HG03378 (cell line): Measurements from ENCODE around the gene RAD18.

Source experiments
- ATAC-seq: cut with Tn5 transposase; IDR thresholded peaks from one replicate; pipeline ENCODE4 v1.9.1; 2021; ENCODE audit warnings: mild to moderate bottlenecking, moderate library complexity; ENCODE audit not compliant: unreplicated experiment

RAD18 gene

DNA sequence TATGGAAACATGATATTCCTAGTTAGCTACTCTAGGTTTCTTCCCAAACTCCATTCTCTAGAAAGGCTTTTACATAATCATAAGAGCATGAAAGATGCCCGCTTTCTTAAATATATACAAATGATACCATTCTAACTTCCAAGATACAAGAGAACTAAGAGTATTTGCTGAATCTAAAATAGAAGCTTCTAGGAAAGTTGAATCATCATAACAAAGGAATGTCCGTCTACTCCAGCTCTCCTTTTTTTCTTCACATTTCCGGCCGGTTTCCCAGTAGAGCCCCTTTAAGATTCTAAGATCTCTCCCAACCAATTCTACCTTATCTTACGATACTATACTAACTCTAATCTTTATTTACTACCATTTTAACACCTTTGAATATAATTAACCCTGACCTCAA lies 60.1 kb downstream of the RAD18 start:
- no peak for ATAC-seq

DNA sequence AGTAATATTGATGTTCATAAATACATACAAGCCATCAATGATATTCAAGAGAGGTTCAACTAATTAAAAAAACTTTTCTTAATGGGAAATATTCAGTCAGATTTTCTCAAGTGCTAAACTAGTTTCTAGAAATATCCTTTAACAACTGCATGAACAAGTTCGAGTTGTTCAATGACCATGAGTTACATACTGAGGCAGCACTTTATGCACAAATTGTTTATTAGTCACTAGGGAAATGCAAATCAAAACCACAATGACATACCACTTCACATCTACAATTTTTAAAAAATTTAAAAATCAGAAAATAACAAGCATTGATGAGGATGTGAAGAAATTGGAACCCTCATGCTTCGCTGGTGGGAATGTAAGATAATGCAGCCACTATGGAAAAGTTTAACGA lies 62.4 kb downstream of the RAD18 start:
- no peak for ATAC-seq

DNA sequence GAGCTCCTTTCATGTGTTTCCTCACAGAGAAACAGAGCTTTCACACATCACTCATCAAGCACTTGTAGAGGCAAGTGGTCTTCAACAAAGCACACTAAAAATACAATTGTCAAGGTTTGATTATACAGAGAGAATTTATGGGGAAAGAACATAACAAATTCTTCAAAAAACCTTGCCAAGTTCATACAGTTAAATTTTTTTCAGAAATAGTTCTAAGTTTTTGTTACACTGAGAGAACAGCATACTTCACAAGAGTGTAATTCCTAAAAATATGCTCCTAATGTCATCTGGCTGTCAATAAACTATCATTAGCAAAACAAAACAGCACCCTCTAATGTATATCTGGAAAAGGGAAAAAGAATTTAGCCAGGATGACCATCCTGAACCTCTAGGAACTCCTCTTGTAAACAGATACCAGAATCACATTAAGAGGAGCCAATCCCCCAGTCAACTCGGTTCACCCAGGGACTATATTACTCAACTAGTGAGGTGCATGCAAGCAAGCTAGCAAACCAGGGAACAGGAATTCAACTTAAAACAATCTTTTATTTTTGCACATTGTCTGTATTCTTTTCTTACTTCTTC lies 63.3 kb downstream of the RAD18 start:
- no peak for ATAC-seq

DNA sequence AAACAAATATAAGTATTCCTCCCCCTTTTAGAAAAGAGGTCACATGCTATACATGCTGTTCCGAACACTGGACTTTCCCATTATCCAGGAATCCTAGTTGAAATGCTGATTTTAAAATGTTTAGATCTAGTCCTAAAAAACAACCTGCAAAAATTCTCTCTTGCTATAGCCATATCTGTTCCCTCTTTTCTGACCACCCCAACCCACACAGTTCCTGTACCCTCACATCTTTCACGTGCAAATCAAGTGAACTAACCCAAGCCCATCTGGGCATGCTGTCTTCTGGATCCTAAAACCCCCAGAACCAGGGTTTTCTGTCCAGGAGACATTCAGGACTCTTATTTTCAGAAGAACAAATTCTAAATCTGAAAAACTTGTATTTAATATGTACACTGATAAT lies 67.4 kb downstream of the RAD18 start:
- ATAC-seq = no peak

DNA sequence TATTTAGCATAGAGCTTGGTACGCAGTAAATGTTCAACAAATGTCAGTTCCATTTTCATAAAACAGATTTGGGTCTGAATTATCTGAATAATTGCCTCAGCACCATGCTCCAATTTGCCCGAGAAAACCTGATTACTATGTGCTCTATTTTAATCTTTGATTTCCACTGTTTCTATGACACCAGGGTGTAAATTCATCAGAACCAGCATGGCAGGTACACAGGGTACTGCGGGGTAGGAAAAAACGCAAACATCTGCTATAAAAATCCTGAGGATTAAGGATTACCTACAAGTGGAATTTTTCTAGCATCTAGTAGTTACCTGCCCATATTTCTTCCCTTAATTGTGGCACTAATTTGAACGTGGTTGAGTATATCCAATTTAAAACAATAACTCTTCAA lies 70.3 kb downstream of the RAD18 start:
- ATAC-seq = no peak

DNA sequence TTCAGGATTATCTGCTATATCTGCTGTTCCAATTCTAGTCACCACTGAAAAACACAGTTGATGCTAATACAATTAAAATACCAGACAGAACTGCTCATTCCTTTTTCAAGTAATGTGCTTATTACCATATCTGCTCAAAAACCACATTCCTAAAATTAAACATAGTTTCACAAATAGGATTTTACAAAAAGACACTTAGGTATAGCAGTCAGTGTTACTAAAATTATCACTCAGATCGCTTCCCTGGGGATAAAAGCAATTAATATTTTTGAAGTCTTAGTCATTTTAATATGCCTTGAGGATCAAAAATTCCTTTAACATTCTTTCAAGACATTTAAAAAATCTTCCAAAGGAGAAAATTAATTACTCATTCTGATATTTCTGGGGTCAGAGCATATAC lies 71.5 kb downstream of the RAD18 start:
- ATAC-seq = no peak

DNA sequence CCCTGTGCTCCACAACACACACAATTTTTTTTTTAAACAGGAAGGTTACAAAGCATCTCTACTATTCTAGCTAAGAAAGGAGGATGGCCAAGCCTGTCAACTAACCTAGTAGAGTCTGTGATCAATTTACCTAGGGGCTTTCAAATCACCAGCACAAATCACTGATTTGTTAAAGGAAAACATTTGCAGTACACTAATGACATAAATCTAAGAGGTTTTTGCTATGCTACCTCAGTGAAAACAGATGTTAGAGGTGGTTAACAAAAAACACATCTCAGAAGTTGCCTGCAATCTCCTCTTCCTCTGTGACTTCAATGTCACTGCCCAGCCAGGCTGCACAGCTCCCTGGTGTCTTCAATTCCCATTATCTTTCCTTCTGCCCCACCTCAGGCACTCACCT lies 72.0 kb downstream of the RAD18 start:
- no peak for ATAC-seq

DNA sequence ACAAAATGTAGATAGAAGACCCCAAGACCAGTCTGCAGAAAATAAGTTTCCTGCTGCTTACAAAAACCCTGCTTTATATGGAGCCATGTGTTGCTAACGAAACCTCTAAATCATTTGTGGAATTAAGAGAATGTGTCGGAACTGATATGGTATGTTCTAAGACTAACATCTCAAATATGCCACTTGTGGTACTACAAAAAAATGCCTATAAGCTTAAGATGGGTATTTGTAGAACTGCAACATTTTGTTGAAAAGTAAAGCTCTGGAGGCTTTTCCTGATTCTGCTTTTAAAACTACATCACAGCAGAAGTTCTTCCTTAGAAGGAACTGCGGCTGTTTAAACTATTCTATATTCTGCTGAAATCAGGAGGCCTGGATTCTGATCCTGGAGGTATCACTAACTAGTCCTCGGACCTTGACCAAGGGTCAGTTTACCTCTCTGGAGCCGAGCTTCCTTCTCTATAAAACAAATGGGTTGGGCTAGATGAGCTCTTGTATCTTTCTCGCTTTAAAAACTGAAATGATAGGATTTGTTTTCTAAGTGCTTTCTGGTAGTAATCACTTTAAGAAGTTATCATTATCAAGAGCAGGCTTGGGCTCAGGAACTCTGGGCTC lies 74.9 kb downstream of the RAD18 start:
- no peak for ATAC-seq

DNA sequence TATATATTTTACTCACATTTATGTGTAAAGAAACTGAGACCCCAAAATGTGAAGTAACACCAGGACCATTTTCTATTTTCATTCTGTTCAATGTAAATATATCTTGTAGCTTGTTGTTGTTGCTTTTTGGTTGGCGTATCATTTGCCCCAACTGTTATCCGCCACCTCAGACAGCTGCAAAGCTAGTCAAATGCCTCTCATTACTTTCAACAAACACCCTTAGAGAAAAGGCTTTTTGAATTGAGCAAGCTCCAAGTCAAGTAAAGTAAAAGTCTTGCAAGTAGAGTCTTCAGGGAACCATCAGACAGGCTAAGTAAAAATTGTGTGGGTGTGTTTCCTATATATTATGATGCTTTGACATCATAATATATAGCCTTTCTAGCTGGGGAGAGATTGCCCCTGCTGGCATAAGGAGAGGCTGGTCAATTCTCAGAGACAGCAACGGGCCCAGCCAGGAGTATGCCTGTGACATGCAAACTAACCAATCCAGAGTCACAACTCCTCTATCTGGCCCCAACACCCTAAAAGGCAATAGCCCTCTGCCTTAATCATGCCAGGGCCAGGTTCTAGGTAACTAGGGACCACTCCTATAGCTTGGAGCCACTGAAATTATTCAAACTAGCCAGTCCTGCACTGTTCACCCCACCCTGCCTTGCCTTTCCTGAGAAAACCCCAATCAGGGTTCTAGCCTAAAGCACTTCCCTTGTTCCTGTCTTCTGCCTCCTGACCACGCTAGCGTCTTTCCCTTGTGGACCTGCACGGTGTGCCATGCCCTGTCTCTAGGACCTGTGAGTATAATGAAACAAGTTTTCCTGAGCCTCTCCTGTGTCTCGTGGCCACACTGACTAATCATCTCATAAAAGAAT lies 75.6 kb downstream of the RAD18 start:
- ATAC-seq = no peak

DNA sequence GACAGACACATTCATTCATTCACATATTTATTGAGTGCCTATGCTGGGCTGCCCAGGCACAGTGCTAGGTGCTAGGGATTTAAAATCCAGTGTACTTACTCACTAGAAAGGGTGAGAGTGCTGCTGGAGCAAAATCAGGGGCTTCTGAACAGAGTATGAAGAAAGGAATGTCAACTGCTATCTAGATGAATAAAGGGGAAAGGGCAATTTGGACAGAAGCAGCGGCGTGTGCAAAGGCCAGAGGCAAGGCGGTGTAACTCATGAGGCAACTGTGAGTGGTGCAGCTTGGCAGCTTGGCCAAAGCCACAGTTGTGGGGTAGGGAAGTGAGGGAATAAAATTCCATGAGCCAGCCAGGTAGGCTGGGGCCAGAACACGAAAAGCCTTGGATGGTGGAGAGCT lies 76.7 kb downstream of the RAD18 start:
- ATAC-seq = no peak

DNA sequence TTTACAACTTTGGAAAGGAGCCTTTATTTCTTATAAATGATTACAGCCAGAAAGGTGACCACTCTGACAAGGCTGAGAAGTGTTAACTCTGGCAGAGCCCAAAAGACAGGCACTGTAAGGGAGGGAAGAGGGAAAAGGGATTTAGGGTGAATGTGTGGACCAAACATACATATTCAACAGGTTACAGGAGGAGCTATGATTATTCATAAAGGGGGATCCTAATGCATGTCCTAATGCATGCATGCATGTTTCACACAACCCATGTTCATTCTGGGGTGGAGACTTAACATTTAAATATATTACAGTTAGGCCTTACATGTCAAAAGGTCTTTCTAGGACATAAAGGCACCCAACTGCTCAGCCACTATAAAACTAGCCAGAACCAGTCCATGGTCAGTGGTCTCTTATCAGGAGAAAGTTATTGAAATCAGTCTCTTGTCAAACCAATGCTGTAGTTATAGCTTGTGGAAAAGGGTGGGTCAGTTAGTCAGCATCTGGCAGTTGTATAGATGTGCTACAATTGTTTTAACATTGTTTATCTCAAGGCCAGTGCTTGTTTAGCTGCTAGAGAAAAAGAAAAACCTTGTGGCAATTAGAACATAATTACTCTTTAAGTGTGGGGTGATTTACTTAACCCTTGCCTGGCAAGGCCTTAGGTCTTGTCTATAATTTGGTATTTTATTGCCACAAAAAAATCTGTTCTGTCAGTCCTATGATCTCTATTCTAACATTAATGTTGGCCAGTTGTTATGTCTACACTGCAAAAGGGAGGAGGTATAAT lies 77.5 kb downstream of the RAD18 start:
- ATAC-seq = no peak

DNA sequence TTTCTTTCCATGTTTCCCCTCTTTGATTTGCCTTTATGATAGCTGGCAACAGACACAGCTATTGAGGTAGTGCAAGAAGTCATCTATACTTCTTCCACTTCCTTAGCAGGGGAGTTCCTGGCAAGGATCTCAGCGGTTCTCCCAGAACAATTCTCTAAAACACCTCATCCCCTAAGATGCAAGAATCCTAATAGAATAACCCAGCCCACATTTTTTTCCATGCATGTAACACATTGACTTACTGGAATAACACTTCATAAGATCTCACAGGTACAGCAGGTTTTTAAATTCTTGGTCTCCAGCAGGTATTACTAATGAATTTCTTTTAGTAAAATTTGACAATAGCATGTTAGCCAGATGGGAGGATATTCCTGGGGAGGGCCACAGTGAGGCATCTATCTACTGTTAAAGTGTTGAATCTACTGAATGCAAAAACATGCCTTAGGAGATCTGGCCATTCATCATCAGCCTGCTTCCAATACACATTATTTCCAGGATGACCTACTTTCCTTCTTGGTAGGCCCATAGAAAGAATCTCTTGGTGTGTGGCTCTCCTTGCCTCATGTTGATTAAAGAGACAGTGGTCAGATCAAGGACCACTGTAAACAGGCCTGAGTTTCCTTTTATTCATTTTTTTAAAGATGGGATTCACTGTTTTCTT lies 78.5 kb downstream of the RAD18 start:
- ATAC-seq = no peak

DNA sequence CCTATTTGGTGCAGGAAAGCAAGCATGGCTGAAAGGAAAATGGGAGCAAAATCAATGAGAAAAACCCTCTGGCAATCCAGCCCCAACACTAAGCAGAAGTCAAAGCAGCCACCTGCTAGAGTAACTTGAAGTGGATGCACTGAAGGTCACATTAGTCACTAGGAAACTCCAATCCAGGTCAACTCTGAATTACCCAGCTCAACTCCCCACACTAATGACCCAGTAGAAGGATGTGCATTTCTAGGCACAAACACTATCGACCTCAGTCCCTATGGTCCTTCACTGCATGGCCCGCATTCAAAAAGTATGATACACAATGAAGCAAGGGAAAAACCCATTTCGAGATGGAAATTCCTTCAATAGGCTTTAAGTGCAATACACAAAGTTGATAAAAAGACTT lies 80.6 kb downstream of the RAD18 start:
- peak; percentile 23 for ATAC-seq

DNA sequence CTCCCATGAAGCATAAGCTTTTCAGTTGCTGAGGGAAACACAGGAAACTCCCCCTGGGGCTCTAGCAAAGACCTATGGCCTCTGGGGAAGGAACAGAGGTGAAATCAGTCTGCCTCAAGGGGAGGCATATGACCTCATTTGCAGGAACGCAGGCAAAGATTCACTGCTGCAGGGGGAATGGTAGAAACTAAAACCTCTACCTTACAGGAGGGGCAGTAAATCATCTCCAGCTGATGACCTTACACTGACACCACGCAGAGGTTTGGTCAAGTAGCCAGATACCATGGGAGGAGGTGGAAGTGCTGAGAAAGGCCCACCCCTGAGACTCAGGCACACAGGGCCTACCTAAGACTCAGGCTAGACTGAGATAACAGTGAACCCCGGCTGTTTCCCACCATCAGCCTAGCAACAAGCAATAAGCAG lies 81.1 kb downstream of the RAD18 start:
- peak; percentile 85 for ATAC-seq

DNA sequence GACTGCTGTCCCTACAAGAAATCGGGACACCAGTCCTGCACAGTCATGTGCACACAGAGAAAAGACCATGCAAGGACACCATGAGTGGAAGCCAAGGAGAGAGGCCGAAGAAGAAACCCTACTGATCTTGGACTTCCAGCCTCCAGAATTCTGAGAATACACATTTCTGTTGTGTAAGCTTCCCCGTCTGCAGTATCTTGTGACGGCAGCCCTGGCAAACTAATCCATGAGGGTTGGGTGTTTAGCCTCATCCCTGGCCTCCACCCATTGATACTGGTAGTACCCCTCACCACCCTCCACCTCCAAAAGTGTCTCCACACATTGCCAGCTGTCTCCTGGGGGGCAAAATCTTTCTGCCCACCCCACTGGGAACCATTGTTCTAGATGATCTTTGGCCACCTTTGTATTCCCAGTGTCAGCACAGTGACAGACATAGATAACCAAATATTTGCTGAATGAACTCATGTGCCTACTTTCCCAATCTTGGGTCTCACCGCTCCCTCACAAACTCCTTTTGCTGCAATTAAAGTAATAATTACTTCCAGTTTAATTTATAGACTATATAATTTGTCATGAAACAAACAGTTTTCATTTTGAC lies 83.8 kb downstream of the RAD18 start:
- ATAC-seq = no peak

DNA sequence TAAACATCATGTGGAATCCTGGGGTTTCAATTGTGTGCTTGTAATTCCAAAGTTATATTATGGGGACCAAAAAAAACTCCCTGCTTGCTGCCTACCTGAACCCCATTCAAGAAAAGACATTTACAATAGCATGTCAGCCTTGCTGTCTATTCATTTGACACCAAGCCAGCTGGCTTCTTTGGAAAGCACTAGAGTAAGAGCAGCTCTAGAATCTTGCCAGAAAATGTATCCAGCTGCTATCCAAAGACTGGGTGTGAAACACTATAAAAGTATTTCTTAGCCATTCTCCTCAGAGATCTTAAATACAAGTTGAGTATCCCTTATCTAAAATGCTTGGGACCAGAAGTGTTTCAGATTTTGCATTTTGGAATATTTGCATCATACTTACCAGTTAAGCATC lies 87.4 kb downstream of the RAD18 start:
- no peak for ATAC-seq

DNA sequence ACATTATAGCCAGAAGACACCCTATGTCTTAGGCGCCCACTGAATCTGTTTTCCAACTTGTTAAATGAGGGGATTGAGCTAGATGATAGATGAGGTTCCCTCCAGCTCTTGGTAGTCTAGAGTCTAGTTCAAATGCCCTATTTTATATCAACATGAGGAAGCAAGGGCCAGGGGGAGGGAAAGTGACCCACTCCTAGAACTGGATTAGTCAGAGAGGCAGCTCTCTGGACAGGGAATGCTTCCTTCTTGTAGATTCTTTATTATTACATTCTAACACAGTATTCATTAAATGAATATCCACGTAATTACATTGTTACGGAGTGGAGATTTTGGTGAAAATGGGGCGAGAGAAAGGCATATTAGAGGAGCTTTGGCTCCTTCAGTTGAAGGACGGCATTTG lies 89.5 kb downstream of the RAD18 start:
- no peak for ATAC-seq

DNA sequence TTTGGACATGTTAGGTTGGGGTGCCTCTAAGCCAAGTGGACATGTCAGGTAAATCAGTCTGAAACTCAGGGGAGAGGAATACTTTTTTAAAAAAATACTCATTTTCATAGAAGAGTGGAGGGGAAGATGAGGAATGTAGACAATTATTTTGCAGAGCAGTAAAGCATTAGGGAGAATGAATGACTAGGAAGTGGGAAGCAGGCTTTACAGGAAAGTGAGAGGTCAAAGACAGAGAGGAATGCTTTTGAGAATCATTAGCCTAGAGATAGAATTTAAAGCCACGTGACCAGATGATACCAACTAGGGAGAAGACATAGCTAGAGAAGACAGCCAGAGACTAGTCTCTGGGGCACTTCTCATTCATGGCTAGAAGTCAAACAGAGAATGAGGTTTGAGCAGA lies 91.0 kb downstream of the RAD18 start:
- ATAC-seq = no peak

DNA sequence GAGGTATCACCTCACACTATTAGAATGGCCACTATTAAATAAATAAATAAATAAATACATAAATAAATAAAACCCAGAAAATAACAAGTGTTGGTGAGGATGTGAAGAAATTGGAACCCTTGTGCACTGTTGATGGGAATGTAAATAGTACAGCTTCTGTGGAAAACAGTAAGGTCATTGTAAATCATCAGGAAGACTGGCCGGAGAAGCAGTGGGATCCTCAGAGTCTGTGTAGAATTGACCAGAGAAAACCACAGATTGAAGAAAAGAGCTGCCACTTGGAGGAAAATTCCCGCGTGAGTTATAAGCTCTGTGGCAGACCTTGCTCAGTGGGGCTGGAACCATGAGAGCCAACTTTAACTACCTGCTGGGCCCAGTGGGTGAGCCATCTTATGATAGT lies 92.0 kb downstream of the RAD18 start:
- no peak for ATAC-seq

DNA sequence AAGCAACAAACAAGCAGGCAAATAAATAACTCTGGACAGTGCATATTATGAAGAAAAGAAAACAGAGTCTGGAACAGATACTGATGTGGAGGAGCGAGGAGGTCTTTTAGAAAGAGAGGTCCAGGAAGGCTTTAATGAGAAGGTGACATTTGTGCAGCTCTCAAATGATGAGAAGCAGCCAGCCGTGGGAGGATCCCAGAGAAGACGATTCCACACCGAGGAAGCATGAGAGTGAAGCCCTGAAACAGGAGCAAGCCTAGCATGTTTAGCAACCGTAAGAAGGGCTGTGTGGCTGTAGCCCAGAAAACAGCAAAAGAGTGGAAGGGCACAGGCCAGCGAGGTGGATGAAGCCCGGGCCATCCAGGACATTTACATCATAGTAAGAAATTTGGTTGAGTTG lies 93.1 kb downstream of the RAD18 start:
- no peak for ATAC-seq

DNA sequence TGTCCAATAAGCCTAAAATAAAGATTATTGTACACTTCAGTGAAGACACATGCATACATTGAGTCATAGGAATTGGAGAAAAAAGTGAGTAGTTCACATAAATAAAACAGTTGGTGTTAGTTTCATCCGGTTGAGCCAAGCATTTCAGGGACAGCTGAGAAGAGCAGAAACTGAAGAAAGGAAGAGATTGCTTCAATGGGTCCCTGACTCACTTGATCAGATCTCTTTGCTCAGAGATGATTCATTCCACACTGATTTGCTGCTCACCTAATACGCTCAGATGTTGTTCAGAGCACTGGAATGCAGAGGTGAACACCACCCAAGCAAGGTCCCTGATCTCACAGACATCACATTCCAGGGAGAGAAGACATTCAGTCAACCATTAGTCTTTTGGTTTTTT lies 93.7 kb downstream of the RAD18 start:
- ATAC-seq = no peak
